Measurements from ENCODE around the gene ITPR2.
"Not testable (repeated sequence)": the region's sequence is repeated elsewhere in the genome, so short reads cannot be mapped to it uniquely, and the experiment has no call there.

The ITPR2 gene

DNA sequence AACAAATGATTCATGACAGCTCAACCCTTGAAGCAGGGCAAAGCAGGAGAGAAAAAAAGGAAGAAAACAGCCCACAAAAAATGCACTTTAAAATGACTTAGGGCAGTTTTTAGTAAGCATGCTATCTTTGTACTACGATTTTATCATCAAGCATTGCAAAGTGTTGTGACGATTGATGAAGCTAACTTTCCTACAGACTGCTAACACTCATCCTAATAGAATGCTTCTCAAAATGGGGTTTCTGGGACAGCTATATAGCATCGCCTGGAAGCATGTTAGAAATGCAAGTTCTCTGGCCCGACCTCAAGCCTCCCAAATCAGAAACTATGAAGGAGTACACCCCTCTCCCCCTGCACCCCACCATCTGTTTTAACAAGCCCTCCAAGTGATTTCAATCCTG is 381.2 kb downstream of the ITPR2 start:
- DNase-seq (ENCODE audit: low spot score) = no peak

DNA sequence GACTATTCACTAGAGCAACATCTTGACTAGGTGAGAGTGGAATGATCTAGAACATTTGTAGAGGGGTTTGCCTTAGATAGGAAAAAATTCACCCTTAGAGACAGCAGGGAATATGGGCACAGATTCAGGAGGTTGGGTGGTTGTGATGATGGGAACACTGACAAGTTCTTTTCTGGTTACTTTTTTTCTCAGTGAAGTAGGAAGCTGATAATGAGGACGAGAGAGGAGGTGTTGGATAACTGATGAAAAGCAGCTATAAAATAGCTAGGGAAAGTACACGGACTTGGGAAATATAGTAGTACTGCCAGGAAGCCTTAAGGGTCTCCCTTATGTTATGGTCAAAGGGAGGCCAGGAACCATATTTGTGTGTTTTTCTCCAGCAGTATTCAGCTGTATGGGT is 387.1 kb downstream of the ITPR2 start:
- DNase-seq (ENCODE audit: low spot score) = no peak

DNA sequence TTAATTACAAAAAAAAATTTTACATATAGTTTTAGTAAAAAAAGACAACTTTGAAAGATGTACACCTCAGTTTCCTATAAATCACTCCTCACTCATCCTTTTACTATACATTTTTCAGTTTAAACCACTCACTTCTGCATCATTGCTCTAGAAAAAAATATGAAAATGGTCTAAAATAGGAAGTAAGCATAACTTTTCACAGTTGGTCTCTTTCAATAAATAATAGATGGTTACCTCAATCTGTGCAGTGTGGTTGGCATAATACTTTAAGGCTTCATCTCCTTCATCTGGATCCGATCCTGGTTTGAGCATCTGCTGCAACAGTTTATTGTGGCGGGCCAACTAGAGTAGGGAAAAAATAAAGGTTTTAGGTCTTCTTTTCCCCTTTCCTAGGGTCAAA is 389.7 kb downstream of the ITPR2 start:
- DNase-seq (ENCODE audit: low spot score) = no peak

DNA sequence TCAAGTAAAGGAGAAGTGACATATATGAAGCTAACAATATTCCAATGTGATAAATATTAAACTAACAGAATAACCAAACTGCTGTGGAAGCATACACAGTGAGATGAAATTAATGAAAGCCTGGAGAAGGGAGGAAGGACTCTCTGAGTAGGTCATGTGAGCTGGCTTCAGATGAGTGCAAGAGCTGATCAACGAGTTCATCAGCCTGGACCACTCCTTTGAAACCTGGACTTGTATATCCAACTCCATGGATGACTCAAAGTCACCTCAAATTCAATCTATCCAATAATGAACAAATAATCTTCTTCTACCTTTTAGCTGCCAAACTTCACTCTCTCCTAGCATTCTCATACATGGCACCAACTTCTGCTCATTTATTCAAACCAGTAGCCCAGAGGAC is 391.6 kb downstream of the ITPR2 start:
- DNase-seq (ENCODE audit: low spot score) = no peak

DNA sequence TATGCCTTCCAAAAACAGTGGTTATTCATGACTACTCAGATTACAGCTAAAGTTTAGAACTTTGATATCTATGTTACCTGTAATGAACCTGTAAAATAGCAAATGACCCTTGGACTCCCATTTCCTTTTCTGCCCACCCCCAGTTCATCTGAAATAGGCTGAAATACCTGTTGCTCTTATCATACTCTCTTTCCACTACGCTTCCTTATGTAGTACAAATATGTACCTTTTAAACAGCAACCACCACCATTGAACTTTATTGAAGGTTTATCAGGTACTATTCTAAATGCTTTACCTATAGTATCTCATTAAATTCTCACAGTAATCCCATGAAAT is 398.0 kb downstream of the ITPR2 start:
- no peak for DNase-seq (ENCODE audit: low spot score)

DNA sequence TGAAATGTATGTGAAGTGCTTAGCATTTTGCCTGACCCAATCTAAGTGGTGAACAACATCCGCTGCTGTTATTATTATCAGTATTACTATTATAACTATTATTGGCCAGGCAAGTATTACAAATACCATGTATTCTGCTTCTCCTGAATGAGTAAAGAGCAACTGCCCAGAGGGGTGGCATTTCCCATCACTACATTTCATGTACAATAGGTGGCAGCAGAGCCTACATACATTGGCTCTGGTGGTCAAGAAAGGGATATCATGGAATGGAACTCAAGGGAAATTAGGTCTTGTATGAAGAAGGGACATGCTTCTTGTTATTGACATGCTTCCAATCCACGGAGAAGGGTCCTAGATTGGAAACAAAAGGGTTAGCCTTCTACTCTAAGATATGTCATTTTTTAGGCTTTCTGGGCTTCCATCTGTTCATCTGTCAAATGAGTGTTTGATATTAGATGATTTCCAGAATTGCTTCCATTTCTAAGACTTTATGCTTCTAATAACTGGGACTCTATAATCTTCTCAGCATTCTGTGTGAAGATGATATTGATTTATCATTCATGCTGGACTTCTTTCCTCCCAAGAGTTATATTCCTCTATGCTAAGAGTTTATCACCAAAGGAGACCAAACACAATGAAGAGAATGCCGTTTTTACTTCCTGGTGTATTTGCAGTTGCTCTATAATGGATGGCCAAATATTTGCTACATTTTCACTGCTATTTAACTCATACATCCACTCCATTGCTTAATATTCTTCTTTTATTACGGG is 398.5 kb downstream of the ITPR2 start:
- DNase-seq (ENCODE audit: low spot score) = peak; percentile 44

DNA sequence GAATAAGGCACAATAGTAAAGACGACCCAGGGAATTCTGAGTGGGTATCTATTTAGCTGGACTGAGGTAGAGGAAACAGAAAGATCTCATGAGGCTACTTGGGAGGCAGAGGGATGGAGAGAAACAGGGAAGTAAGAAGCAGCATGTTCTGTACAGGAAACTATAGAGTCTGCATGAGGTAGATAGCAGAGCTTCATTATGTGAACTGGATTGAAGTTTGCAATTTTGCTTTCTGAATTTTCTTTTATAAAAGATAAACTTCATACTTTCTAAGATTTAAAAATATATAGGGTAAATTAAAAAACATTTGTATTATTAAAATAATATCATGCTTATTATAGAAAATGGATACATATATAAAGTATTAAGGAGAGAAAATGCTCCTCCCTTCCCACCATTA is 399.3 kb downstream of the ITPR2 start:
- DNase-seq (ENCODE audit: low spot score) = not testable (repeated sequence)

DNA sequence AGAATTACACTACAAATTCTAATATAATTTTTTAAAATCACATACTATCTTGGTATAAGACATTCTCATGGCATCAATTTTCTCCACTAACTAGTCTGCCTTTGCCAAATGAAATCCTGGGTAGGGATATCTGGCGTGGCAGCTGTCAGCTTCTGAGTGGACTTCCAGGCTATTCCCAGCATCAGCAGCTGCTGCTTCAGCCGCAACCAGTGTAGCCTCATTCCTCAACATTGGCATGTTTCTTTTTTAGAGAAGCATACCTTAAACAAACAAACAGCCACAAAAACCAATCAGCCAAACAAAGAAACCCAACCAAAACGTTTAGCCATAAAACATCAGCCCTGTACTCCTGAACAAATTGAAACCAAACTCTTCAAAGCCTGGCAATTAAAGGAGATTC is 401.8 kb downstream of the ITPR2 start:
- no peak for DNase-seq (ENCODE audit: low spot score)

DNA sequence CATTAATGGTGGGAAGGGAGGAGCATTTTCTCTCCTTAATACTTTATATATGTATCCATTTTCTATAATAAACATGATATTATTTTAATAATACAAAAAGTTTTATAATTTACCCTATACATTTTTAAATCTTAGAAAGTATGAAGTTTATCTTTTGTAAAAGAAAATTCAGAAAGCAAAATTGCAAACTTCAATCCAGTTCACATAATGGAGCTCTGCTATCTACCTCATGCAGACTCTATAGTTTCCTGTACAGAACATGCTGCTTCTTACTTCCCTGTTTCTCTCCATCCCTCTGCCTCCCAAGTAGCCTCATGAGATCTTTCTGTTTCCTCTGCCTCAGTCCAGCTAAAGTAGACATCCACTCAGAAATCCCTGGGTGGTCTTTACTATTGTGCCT is 402.4 kb downstream of the ITPR2 start:
- DNase-seq (ENCODE audit: low spot score) = not testable (repeated sequence)

DNA sequence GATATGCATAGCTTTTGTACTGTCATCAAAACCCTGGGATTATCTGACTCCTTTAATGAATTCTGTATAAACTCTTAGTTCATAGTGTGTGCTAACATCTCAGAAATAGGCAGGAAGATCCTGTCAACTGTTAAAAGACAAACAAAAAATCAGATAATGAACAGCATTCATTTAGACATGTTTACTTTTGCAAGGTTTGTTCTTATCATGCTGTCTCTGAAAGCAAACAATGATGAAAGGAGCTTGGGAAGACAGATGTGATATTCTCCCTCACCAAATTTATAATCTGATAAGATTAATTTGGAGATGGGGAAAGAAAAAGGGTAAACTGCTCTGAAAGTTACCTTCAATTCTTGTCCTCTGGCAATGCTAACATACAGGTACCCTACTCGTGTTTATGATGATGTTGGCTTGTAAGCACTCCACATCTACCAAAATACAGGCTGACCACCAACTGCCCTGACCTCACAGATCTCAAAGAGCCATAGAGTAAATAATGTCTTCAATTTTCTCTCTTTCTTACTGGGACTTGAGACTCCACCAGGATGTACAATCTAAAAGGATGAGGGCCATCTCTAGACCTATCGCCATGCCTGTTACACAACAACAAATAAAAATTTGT is 403.8 kb downstream of the ITPR2 start:
- no peak for DNase-seq (ENCODE audit: low spot score)

DNA sequence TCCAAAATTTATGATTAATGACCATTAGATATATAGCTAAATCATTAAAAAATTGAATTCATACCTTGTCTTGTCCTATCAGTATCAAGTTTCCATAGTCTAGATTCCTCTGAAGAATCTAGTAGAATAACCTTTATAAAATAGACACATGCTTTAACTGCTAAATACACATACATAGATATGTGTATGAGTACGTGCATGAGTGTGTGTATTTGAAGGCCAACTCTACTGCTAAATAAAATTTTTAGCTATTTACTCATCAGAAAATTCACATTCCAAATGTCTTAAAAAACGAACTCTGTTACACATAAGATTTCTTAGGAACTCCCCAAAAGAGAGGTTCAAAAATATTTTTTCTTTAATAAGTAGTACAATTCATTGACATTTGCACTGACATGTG is 404.6 kb downstream of the ITPR2 start:
- no peak for DNase-seq (ENCODE audit: low spot score)

DNA sequence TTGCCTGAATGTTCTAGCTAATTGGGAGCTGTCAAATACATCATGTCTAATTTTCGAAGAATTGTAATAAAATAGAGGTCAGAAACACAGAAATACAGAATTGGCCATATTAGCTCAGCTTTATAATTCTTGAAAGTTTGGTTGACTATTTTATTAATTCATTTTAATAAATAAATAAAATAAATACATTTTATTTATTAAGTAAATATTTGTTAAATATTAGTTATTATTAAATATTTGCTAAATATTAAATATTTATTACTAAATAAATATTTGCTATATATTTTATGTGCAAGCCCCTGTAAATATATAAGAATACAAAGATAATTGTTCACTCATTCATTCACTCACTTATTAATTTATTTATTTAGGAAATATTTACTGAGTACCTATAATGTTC is 406.3 kb downstream of the ITPR2 start:
- no peak for DNase-seq (ENCODE audit: low spot score)

DNA sequence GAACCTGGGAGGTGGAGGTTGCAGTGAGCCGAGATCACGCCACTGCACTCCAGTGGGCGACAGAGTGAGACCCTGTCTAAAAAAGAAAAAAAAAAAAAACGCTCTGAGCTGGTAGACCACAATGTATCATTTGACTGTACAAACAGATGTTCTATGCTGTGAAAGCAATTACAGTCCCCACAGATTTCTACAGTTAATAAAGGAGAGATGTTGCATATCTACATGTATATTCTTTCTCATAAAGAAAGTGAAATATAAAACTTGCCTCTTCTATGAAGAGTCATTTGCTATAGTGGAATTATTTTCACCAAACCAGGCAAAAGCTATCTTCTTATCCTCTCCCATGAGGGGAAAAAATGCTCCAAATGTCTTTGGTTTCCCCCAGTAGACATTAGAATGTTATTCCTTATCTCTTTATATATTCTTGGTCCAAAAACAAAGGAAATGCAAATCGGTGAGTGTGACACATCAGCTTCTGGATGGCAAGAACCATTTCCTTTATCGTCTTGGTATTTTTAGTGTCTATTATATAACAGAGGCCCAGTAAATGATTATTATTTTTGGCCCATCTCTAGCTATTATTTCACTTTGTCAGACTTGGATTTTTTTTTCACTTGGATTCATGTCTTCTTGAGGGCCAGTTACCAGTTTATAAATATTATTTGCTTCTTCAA is 407.3 kb downstream of the ITPR2 start:
- DNase-seq (ENCODE audit: low spot score) = no peak

DNA sequence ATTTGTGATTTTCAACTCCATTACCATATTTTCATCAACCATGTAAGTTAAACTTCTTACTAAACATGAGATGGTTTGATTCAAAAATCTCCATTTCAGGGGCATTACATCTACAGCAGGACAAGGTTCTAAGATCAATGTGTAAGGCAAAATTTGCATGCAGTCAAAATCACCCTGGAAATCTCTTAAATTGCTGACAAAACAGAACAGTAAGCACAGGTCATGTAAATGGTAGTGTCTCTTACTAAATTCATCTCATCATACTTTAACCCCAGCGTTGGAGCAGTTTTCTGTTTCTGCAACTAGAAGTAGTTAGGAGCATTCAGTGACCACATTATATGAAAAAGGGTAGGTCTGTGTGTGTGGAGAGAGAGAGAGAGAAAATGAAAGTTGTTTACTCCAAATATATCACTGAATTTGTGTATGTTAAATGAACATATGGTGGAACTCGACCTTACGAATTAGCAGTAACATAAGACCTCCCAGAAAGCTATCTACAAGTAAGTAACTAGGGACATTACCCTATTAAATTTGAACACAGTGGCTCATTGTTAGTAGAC is 410.1 kb downstream of the ITPR2 start:
- DNase-seq (ENCODE audit: low spot score) = no peak

DNA sequence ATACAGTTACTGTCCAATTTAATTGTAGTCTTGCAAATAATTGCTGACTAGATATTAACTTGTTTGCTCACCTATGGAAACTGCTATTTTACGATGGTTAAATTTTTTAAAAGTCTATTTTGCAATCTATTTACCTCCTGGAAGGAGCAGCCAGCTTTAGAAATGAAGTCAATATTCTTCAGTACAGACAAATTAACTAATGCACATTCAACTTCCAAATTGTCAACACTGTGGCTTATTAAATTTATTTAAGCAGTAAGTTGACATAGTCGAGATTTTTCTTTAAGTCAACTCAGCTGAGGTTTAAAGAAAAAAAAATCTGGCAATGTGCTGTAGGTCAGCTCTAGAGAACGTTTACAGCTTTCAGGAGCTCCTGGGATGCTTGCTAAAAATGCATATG is 416.4 kb downstream of the ITPR2 start:
- no peak for DNase-seq (ENCODE audit: low spot score)

DNA sequence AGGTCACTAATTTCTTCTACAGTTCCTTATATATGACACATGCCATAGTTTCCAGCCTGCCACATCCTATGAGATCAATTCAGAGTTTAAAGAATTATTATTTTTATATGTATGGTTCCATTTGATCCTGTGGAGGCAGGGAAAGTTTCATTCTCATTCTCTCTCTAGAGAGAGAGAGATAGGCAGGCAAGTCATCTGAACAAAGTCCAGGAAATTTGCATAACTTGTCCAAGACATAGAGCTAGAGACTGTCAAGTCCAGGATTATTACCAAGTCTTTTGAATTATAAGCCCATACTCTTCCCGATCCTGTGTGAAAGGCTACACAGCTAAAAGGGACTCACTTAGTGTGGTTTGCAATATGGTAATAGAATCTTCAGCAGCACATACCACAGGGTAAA is 422.3 kb downstream of the ITPR2 start:
- no peak for DNase-seq (ENCODE audit: low spot score)

DNA sequence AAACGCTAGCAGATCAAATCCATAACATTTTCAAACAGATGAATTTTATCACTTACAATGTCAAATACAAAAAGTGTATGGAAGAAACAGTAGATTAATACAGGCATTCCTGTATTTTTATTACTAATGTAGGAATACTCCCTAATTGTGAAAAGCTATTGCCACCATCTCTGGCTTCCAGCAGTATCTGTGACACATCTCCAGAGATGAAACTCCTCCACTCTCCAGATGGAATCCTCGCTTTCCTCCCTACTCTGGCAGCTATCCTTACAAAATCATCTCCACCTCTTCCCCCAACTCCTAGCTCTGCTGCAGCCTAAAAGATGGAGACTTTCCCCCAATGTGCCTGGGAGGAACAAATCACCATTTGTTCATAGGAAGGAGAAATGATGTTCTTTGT is 426.2 kb downstream of the ITPR2 start:
- no peak for DNase-seq (ENCODE audit: low spot score)

DNA sequence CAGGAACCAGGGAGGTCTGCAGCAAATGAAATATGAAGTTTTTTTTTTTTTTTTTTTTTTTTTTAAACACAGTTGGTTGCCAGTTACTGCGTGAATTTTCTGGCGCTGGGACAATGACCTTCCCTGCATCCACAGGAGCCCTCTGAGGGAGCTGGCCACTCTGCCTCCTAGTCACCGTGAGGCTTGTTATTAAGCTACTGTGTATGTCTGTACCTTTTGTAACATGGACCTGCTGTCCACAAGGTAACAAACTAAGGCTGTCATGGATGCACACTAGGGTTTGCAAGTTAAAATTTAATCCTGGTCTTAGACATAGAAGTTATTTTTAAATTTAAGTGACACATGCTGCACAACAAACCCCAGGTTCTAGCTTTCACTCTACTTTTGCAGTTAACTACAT is 426.6 kb downstream of the ITPR2 start:
- no peak for DNase-seq (ENCODE audit: low spot score)

DNA sequence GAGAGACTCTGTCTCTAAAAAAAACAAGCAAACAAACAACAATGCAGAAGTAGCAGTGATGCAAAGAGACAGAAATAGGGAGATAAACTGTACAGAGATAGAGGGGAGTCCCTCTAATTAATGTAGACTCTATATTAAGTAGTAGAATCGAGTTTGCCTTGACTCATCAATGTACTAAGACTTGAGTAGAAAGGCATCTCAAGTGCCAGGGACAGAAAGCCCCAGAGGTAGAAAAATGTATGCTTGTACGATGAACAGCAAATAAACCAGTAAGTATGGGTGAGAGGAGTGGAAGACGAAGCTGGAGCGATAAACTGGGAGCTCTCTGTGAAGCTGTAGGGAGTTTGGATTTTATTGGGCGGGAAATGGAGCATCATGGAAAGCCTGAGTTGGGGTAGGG is 429.4 kb downstream of the ITPR2 start:
- DNase-seq (ENCODE audit: low spot score) = no peak

DNA sequence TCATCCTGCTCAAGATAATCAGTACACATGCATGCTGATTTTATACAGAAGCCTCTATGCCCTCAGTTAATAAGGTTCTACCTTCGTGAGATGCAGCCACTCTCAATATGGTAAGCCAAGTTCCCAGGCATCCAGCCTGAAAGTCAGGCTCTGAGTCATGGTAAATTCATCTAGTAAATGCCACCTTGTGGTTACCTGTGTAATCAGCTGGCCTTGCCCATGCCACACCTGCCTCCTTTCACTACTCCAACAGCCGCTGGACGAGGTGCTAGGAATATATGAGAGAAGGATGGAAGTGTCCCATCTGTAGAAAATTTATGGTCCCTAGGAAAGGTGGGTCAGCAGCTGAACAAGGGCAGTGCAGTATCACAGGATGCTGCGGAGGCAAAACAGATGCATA is 430.3 kb downstream of the ITPR2 start:
- DNase-seq (ENCODE audit: low spot score) = no peak

DNA sequence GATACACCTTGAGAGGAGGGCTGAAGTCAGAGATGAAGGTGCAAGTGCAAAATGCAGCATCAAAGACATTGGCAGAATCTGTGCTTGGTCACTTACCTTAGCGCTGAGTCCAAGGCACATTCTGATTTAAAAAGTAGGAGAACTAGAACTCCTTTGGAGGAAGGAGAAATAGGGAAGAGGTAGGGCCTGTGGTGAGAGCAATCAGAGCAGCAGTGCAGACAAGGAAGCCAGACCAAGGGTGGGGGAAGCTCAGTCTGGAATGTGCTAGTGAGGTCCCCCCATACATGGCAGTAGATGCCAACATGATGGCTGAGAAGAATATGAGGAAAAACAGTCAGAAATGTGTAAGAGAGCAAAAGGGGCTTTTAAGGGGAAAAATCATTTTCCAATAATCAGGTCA is 431.1 kb downstream of the ITPR2 start:
- no peak for DNase-seq (ENCODE audit: low spot score)

DNA sequence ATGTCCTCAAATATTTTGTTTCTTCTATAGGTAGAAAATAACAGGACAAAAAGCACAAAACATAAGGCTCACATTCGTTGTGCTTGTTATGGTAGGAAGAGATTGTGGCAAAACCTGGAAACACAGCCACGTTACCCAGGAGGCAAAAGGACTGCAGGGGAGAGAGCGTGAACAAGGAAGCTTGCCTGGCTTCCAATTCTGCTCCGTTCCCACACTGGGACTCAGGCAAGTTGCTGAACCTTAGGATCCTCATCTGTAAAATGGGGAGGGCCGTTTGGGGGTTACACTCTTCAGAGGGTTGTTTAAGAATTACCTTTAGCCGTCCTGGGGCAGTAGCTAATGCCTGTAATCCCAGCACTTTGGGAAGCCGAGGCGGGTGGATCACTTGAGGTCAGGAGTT is 432.4 kb downstream of the ITPR2 start:
- DNase-seq (ENCODE audit: low spot score) = no peak

DNA sequence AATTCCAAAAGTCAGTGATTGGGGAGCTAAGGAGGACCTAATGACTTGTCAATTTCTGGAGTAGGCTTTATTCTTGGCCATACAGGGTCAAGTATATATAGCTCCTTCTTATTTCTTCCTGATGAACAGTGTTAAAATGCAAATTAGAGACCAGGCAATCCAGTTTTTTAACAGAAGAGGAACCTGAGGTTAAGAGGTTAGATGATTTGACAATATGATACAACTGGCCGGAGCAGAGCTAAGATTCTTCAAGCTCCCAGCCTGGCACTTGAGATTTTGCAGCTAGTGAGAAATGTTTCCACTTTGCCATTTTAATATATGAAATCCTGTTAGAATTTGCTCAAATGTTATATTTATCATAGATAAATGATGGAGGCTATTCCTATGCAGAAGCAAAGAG is 433.6 kb downstream of the ITPR2 start:
- DNase-seq (ENCODE audit: low spot score) = no peak

Data from activated CD4-positive, alpha-beta T cell treated with anti-CD3 and anti-CD28 coated beads, Interleukin-2, Interleukin-4, amounts not matched to agents 100 ng/mL and 50 ng/mL, durations not matched to agents 16 hours and 8 hours (primary cell).